Bronchial epithelial cell (primary cell): ENCODE measurements around the gene TVP23C. TPM values are rescaled to one million over a fixed set of nuclear protein-coding genes. Genes with fewer than 3 reads are reported as not detected.
A peak's percentile ranks its signal among the peaks of the same experiment; 100 is the strongest.

ENCODE experiments used
- DNase-seq: peaks from one replicate; pipeline ENCODE4 v3.0.0-alpha.2; 2010; ENCODE audit warnings: low read depth
- FAIRE-seq: peaks from 2 replicates; lab custom pipeline; 2011; peaks lifted over from hg19 to GRCh38; lab: Jason Lieb, UNC
- H3K27me3 ChIP-seq: 2 replicates; pipeline ENCODE4 v1.5.1; 2011; ENCODE audit warnings: low read length; ENCODE audit not compliant: control insufficient read depth, insufficient read depth
- H3K36me3 ChIP-seq: 2 replicates; pipeline ENCODE4 v1.5.1; 2011; ENCODE audit warnings: low read length; ENCODE audit not compliant: control insufficient read depth, insufficient read depth
- H3K4me3 ChIP-seq: 2 replicates; pipeline ENCODE4 v1.5.1; 2011; ENCODE audit warnings: mild to moderate bottlenecking, low read depth, low read length, control low read depth
- CTCF ChIP-seq: IDR thresholded peaks from 2 replicates; pipeline ENCODE4 v1.5.1; 2011; ENCODE audit warnings: mild to moderate bottlenecking, moderate library complexity, low read length, control low read depth, inconsistent platforms; ENCODE audit not compliant: insufficient read depth, severe bottlenecking
- total RNA-seq: library from RNA; depleted of rRNA; stranded (reverse); fragments of >200 nt; gene quantifications from 2 replicates; pipeline ENCODE4 v1.2.1, GENCODE V29; 2014

Gene TVP23C
- total RNA-seq, 1 donor from 2014 or later: 14.0 TPM

GRCh38 chr17:15480204-15480603 lies 83.1 kb downstream of the TVP23C start:
- H3K36me3 ChIP-seq: peaks cover 1% of the 10 kb centered on the region
- no peak for DNase-seq
- TF ChIP-seq CTCF: no peak
- H3K27me3 ChIP-seq: no peaks in the 10 kb centered on the region
- no peak for FAIRE-seq
- no peak overlapping the region for H3K4me3 ChIP-seq

- Histone ChIP-seq H3K4me3 (no peak overlapping the region), H3K36me3 (peaks cover 1% of the 10 kb centered on the region), H3K27me3 (no peaks in the 10 kb centered on the region)
- no peak for FAIRE-seq
- peak; percentile 11 for DNase-seq
- no peak for TF ChIP-seq CTCF
Measured at GRCh38 chr17:15479703-15480102, 83.6 kb downstream of the TVP23C start.

- no peak for TF ChIP-seq CTCF
- Histone ChIP-seq H3K4me3 (no peak overlapping the region), H3K27me3 (no peaks in the 10 kb centered on the region), H3K36me3 (no peaks in the 10 kb centered on the region)
- FAIRE-seq: no peak
- DNase-seq: no peak
Measured at GRCh38 chr17:15478845-15479244, 84.4 kb downstream of the TVP23C start.

- H3K4me3 ChIP-seq: no peak overlapping the region
- TF ChIP-seq CTCF: no peak
- no peaks in the 10 kb centered on the region for H3K36me3 ChIP-seq
- no peaks in the 10 kb centered on the region for H3K27me3 ChIP-seq
- FAIRE-seq (no peak), DNase-seq (peak; percentile 31)
Measured at GRCh38 chr17:15475631-15476354, 87.5 kb downstream of the TVP23C start.

- Histone ChIP-seq H3K36me3 (no peaks in the 10 kb centered on the region), H3K27me3 (no peaks in the 10 kb centered on the region), H3K4me3 (no peak overlapping the region)
- DNase-seq (no peak), FAIRE-seq (no peak)
- TF ChIP-seq CTCF: no peak
Measured at GRCh38 chr17:15472891-15473290, 90.4 kb downstream of the TVP23C start.

- DNase-seq: no peak
- no peak for TF ChIP-seq CTCF
- Histone ChIP-seq H3K4me3 (no peak overlapping the region), H3K27me3 (no peaks in the 10 kb centered on the region), H3K36me3 (no peaks in the 10 kb centered on the region)
- FAIRE-seq: no peak
Measured at GRCh38 chr17:15470536-15470935, 92.7 kb downstream of the TVP23C start.
